ENCODE results near the gene FAXC.
"Not testable (repeated sequence)": the region's sequence is repeated elsewhere in the genome, so short reads cannot be mapped to it uniquely, and the experiment has no call there.

Gene FAXC

GRCh38 chr6:99285881-99286280 is 63.6 kb downstream of the FAXC start:
- H3K4me3 Mint-ChIP-seq: no peak overlapping the region
- H3K27me3 Mint-ChIP-seq (ENCODE audit: low read depth): peaks cover 11% of the 10 kb centered on the region
- no peak overlapping the region for H3K27ac Mint-ChIP-seq
- no peaks in the 10 kb centered on the region for H3K9me3 Mint-ChIP-seq
- no peaks in the 10 kb centered on the region for H3K4me1 Mint-ChIP-seq (ENCODE audit: low read depth)
- no peaks in the 10 kb centered on the region for H3K36me3 Mint-ChIP-seq (ENCODE audit: low read depth)

- Mint-ChIP-seq H3K27me3 (ENCODE audit: low read depth) (peaks cover 15% of the 10 kb centered on the region), H3K4me1 (ENCODE audit: low read depth) (no peaks in the 10 kb centered on the region), H3K27ac (no peak overlapping the region), H3K36me3 (ENCODE audit: low read depth) (no peaks in the 10 kb centered on the region), H3K4me3 (no peak overlapping the region), H3K9me3 (no peaks in the 10 kb centered on the region)
These were observed 66.9 kb downstream of the FAXC start for GRCh38 chr6:99282479-99283062.

- Mint-ChIP-seq H3K36me3 (ENCODE audit: low read depth) (no peaks in the 10 kb centered on the region), H3K27me3 (ENCODE audit: low read depth) (peaks cover 9% of the 10 kb centered on the region), H3K4me3 (no peak overlapping the region), H3K27ac (no peak overlapping the region), H3K9me3 (no peaks in the 10 kb centered on the region), H3K4me1 (ENCODE audit: low read depth) (no peaks in the 10 kb centered on the region)
These were observed 72.7 kb downstream of the FAXC start for GRCh38 chr6:99276747-99277146.

- no peak overlapping the region for H3K27ac Mint-ChIP-seq
- no peaks in the 10 kb centered on the region for H3K9me3 Mint-ChIP-seq
- no peaks in the 10 kb centered on the region for H3K36me3 Mint-ChIP-seq (ENCODE audit: low read depth)
- H3K4me3 Mint-ChIP-seq: no peak overlapping the region
- no peaks in the 10 kb centered on the region for H3K4me1 Mint-ChIP-seq (ENCODE audit: low read depth)
- no peaks in the 10 kb centered on the region for H3K27me3 Mint-ChIP-seq (ENCODE audit: low read depth)
These were observed 78.6 kb downstream of the FAXC start for GRCh38 chr6:99270826-99271225.

- H3K36me3 Mint-ChIP-seq (ENCODE audit: low read depth): no peaks in the 10 kb centered on the region
- no peaks in the 10 kb centered on the region for H3K9me3 Mint-ChIP-seq
- H3K4me1 Mint-ChIP-seq (ENCODE audit: low read depth): no peaks in the 10 kb centered on the region
- no peaks in the 10 kb centered on the region for H3K27me3 Mint-ChIP-seq (ENCODE audit: low read depth)
- H3K27ac Mint-ChIP-seq: no peak overlapping the region
- H3K4me3 Mint-ChIP-seq: no peak overlapping the region
These were observed 79.4 kb downstream of the FAXC start for GRCh38 chr6:99270030-99270429.

GRCh38 chr6:99269207-99269606 is 80.3 kb downstream of the FAXC start:
- Mint-ChIP-seq H3K9me3 (no peaks in the 10 kb centered on the region), H3K36me3 (ENCODE audit: low read depth) (no peaks in the 10 kb centered on the region), H3K4me1 (ENCODE audit: low read depth) (no peaks in the 10 kb centered on the region), H3K27ac (no peak overlapping the region), H3K27me3 (ENCODE audit: low read depth) (no peaks in the 10 kb centered on the region), H3K4me3 (no peak overlapping the region)

- H3K9me3 Mint-ChIP-seq; H3K4me3 Mint-ChIP-seq; H3K4me1 Mint-ChIP-seq (ENCODE audit: low read depth); H3K27ac Mint-ChIP-seq; H3K27me3 Mint-ChIP-seq (ENCODE audit: low read depth); H3K36me3 Mint-ChIP-seq (ENCODE audit: low read depth): not testable (repeated sequence)
These were observed 82.5 kb downstream of the FAXC start for GRCh38 chr6:99266996-99267395.

GRCh38 chr6:99265447-99265846 is 84.0 kb downstream of the FAXC start:
- not testable (repeated sequence) for H3K9me3 Mint-ChIP-seq; H3K36me3 Mint-ChIP-seq (ENCODE audit: low read depth); H3K4me3 Mint-ChIP-seq; H3K4me1 Mint-ChIP-seq (ENCODE audit: low read depth); H3K27ac Mint-ChIP-seq; H3K27me3 Mint-ChIP-seq (ENCODE audit: low read depth)

GRCh38 chr6:99254616-99255550 is 94.6 kb downstream of the FAXC start:
- no peak overlapping the region for H3K4me3 Mint-ChIP-seq
- H3K4me1 Mint-ChIP-seq (ENCODE audit: low read depth): no peaks in the 10 kb centered on the region
- H3K36me3 Mint-ChIP-seq (ENCODE audit: low read depth): no peaks in the 10 kb centered on the region
- no peaks in the 10 kb centered on the region for H3K9me3 Mint-ChIP-seq
- no peak overlapping the region for H3K27ac Mint-ChIP-seq
- H3K27me3 Mint-ChIP-seq (ENCODE audit: low read depth): no peaks in the 10 kb centered on the region

GRCh38 chr6:99253271-99253670 is 96.2 kb downstream of the FAXC start:
- no peaks in the 10 kb centered on the region for H3K27me3 Mint-ChIP-seq (ENCODE audit: low read depth)
- no peaks in the 10 kb centered on the region for H3K36me3 Mint-ChIP-seq (ENCODE audit: low read depth)
- H3K9me3 Mint-ChIP-seq: no peaks in the 10 kb centered on the region
- H3K4me1 Mint-ChIP-seq (ENCODE audit: low read depth): no peaks in the 10 kb centered on the region
- no peak overlapping the region for H3K4me3 Mint-ChIP-seq
- no peak overlapping the region for H3K27ac Mint-ChIP-seq

- Mint-ChIP-seq H3K4me3 (no peak overlapping the region), H3K9me3 (no peaks in the 10 kb centered on the region), H3K4me1 (ENCODE audit: low read depth) (no peaks in the 10 kb centered on the region), H3K27me3 (ENCODE audit: low read depth) (no peaks in the 10 kb centered on the region), H3K27ac (no peak overlapping the region), H3K36me3 (ENCODE audit: low read depth) (no peaks in the 10 kb centered on the region)
These were observed 97.1 kb downstream of the FAXC start for GRCh38 chr6:99252421-99252820.

GRCh38 chr6:99250476-99250875 is 99.0 kb downstream of the FAXC start:
- H3K27me3 Mint-ChIP-seq (ENCODE audit: low read depth): no peaks in the 10 kb centered on the region
- no peak overlapping the region for H3K27ac Mint-ChIP-seq
- no peaks in the 10 kb centered on the region for H3K9me3 Mint-ChIP-seq
- no peaks in the 10 kb centered on the region for H3K36me3 Mint-ChIP-seq (ENCODE audit: low read depth)
- no peak overlapping the region for H3K4me3 Mint-ChIP-seq
- no peaks in the 10 kb centered on the region for H3K4me1 Mint-ChIP-seq (ENCODE audit: low read depth)

- H3K27ac Mint-ChIP-seq: no peak overlapping the region
These were observed 102.9 kb downstream of the FAXC start for GRCh38 chr6:99246602-99247001.

GRCh38 chr6:99241905-99242534 is 107.5 kb downstream of the FAXC start:
- H3K9me3 Mint-ChIP-seq: no peaks in the 10 kb centered on the region
- peaks cover 3% of the 10 kb centered on the region for H3K27me3 Mint-ChIP-seq (ENCODE audit: low read depth)
- H3K4me3 Mint-ChIP-seq: no peak overlapping the region
- no peaks in the 10 kb centered on the region for H3K36me3 Mint-ChIP-seq (ENCODE audit: low read depth)
- H3K4me1 Mint-ChIP-seq (ENCODE audit: low read depth): no peaks in the 10 kb centered on the region
- no peak overlapping the region for H3K27ac Mint-ChIP-seq

More at GRCh38 chr6:99246602-99247001, 102.9 kb downstream of the FAXC start:
- H3K4me1 Mint-ChIP-seq (ENCODE audit: low read depth): no peaks in the 10 kb centered on the region
- no peak overlapping the region for H3K4me3 Mint-ChIP-seq
- no peaks in the 10 kb centered on the region for H3K9me3 Mint-ChIP-seq
- H3K36me3 Mint-ChIP-seq (ENCODE audit: low read depth): no peaks in the 10 kb centered on the region
- H3K27me3 Mint-ChIP-seq (ENCODE audit: low read depth): peaks cover 3% of the 10 kb centered on the region

GRCh38 chr6:99236010-99236409 is 113.5 kb downstream of the FAXC start:
- Mint-ChIP-seq H3K4me1 (ENCODE audit: low read depth) (no peaks in the 10 kb centered on the region), H3K27me3 (ENCODE audit: low read depth) (peaks cover 10% of the 10 kb centered on the region), H3K4me3 (no peak overlapping the region), H3K9me3 (no peaks in the 10 kb centered on the region), H3K27ac (no peak overlapping the region), H3K36me3 (ENCODE audit: low read depth) (no peaks in the 10 kb centered on the region)
